Left forelimb (tissue), 1 donor: Measurements from ENCODE around the gene DTWD1.
"Not testable (repeated sequence)": the region's sequence is repeated elsewhere in the genome, so short reads cannot be mapped to it uniquely, and the experiment has no call there.

Experiments
- DNase-seq: peaks from one replicate; pipeline ENCODE4 v3.0.0-alpha.2; 2018; ENCODE audit warnings: low spot score

The DTWD1 gene, protein sequence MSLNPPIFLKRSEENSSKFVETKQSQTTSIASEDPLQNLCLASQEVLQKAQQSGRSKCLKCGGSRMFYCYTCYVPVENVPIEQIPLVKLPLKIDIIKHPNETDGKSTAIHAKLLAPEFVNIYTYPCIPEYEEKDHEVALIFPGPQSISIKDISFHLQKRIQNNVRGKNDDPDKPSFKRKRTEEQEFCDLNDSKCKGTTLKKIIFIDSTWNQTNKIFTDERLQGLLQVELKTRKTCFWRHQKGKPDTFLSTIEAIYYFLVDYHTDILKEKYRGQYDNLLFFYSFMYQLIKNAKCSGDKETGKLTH

GRCh38 chr15:49620658-49621368, at the start of gene DTWD1, which contains the start of gene FAM227B:
Gene DTWD1 (plus strand): TSS chr15:49621048. CDS start chr15:49625168, 4,120 bp downstream.
Gene FAM227B (minus strand): TSS chr15:49620818. CDS start chr15:49615171, 5,647 bp downstream.
- peak; percentile 98 for DNase-seq

GRCh38 chr15:49573421-49573820, 47.4 kb upstream of the DTWD1 start:
- DNase-seq, result no peak

DNA sequence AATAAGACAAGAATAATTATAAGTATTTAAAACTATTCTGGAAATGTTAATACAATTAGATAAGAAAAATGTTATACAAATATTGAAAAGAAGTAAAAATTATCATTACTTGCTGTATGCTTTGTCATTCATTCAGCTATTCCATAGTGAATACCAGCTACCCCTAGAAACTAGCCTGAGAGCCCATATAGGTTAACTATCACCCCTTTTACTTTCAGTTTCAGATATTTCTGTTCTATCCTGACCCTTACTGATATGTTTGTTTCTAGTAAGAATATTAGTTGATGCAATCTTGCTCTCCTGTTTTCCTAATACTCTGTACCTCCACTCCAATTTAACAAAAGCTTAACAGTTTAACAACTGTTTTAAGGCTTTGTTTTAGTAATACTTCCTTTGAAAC, 31.8 kb upstream of the DTWD1 start:
- no peak for DNase-seq

DNA sequence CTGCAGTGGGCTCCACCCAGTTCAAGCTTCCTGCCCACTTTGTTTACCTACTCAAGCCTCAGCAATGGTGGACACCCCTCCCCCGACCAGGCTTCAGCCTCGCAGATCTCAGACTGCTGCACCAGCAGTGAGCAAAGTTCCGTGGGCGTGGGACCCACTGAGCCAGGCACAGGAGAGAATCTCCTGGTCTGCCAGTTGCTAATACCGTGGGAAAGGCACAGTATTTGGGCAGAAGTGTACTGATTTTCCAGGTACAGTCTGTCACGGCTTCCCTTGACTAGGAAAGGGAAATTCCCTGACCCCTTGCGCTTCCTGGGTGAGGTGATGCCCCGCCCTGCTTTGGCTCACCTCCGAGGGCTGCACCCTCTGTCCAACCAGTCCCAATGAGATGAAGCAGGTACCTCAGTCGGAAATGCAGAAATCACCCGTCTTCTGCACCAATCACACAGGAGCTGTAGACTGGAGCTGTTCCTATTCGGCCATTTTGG, 28.0 kb upstream of the DTWD1 start:
- not testable (repeated sequence) for DNase-seq

GRCh38 chr15:49604625-49605409, 16.0 kb upstream of the DTWD1 start:
- no peak for DNase-seq

DNA sequence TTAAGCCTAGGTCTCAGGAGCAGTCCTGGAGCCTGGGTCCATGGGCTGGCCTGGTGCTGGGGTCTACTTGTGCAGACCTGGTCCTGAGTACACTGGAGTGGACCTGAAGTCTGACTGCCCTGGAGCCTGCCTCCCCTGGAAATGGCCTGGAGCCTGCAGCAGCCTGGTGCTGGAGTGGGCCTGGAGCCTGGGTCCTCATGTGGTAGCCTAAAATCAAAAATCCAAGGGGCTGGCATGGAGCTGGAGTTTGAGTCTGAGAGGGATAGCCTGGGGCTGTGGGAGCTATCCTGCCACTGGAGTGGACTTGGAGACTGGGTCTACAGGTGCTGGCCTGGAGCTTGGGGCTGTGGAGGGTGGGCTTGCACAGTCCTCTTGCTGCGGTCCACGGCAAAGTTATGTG, 15.3 kb upstream of the DTWD1 start:
- no peak for DNase-seq

- no peak for DNase-seq
Observed at GRCh38 chr15:49606594-49606993, 14.3 kb upstream of the DTWD1 start.

DNA sequence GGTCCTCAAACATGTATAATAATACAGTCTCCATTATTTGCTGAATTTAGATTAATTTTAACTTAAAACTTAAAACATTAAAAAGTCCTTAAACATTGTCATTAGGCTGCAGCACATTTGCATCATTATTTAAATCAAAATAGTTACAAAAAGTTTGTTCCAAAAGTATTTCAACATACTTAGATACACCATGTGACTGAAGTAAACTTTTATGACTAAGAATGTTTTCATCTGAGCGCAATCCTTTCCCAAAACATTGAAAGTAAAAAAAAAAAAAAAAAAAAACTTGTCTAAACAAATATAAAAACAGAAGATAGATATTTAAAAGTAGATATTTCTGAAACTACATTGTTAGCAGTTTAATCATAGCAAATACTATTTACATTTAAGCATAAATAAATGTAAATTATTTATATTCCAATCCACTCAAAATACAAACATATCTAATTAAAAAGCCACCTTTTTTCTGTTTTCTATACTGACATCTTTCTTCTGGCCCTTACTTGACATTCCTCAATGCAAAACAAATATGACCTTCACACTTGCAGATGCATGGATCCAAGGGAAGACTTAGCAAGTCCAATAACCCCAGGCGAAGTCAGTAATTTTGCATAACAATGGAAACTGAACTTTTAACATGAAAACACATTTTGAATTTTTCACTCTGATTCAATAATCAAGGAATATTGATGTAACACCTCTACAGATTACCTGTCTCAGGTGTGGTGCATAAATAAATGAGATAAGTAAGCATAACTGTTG, 10.5 kb upstream of the DTWD1 start:
- DNase-seq, result no peak

DNA sequence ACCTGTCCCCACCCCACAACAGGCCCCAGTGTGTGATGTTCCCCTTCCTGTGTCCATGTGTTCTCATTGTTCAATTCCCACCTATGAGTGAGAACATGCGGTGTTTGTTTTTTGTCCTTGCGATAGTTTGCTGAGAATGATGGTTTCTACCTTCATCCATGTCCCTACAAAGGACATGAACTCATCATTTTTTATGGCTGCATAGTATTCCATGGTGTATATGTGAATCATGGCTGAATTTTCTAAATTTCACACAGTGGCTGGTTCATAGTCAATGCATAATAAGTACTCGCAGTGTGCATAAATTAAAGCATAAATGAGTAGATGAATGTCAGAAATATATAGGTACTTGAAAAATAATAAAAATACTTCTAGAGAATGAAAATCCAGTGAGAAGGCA, 8.6 kb upstream of the DTWD1 start:
- not testable (repeated sequence) for DNase-seq

DNA sequence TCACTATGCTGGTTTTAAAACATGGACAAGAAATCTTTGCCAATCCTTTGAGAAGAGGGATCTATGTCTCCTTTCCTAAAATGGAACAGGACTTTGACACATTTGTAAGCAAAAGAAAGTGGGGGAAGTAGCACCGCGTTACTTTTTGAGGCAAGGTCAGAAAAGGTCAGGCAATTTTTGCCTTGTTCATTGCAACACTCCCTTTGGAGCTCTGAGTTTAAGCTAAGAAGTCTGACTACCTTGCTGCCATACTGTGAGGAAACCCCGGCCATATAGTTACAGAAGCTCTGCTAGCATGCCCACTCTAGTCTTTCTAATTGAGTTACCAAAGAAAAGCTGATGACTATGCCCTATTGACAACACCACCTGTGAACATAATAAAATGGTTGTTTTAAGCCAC, 1.6 kb upstream of the DTWD1 start:
- DNase-seq, result no peak

GRCh38 chr15:49620199-49620598, 649 bp upstream of the DTWD1 start:
- no peak for DNase-seq

DNA sequence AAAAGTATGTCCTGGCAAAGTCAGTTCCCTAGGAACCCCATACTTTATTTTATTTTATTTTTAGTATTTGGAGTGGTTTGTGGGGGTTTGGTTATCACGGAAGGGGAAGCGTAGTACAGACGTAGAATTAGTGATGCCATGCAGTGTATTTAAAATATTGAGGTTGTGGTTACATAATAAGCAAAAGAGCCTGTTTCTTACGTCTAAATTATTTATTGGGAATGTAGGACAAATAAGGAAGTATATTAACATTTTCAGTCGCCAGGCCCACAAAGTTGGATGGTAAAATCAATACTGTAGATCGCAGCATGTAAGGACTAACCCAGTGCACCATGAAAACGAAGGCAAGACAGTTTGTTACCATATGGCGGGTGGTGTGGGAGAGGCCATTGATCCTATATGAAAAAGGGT, 558 bp downstream of the DTWD1 start:
- no peak for DNase-seq

GRCh38 chr15:49621887-49622286, 1.0 kb downstream of the DTWD1 start:
- no peak for DNase-seq

GRCh38 chr15:49622561-49622960, 1.7 kb downstream of the DTWD1 start:
- no peak for DNase-seq

DNA sequence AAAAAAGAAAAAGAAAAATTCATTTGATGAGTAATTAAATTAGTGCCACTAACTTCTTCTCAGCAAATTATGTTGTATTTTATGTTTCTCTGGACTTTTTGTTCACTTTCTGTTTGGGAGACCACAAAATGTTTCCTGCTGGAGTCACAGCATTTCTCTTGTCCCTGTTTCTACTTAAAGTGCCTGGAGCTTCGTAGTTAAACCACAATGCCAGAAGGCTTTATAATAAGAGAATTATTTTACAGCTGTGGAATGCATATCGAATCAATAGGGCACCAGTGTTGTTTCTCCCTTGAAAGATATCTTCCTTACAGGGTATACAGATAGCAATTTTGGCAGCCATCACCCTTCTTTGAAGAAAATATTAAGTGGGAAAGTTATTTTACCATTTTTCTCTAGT, 3.2 kb downstream of the DTWD1 start:
- no peak for DNase-seq

DNA sequence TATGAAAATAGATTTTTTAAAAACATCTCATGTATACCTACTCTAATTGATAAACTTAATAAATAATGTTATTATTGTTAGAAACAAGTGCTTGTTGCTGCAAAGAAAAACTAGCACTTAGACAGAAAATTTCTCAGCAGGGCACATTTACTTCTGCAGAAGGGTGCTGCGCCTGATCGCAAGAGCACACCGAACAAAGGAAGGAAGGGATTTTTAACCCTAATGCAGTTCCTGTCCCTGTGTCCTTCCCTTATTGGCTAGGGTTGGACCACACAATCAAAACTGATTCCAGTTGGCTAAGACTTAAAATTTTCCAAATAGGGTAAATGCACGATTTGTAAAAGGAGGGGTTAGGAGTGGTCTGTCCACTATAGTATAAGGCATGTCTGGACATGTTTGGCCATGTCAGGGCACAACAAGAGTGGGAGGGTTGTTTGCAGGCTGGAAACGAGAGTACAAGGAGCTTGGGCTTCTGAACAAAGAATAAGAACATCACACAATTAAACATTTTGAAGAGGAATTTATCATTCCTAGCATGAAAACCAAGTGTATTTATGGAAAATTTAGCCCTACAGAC, 4.7 kb downstream of the DTWD1 start:
- no peak for DNase-seq

DNA sequence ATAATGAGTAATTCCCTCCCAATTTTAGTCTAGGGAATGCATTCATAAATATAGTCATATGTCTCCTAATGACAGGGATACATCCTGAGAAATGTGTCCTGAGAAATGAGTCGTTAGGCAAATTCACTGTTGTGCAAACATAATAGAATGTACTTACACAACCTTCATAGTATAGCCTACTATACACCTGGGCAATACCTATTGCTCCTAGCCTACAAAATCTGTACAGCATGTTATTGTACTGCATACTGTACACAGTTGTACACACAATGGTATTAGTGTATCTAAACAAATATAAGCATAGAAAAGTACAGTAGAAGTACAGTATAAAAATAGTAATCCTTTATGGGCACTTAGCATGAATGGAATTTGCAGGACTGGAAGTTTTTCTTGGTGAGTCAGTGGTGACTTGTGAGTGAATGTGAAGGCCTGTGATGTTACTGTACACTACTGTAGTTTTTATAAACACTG, 6.6 kb downstream of the DTWD1 start:
- DNase-seq, result no peak

GRCh38 chr15:49628379-49628778, 7.5 kb downstream of the DTWD1 start:
- no peak for DNase-seq

GRCh38 chr15:49637857-49638256, 17.0 kb downstream of the DTWD1 start:
- no peak for DNase-seq

DNA sequence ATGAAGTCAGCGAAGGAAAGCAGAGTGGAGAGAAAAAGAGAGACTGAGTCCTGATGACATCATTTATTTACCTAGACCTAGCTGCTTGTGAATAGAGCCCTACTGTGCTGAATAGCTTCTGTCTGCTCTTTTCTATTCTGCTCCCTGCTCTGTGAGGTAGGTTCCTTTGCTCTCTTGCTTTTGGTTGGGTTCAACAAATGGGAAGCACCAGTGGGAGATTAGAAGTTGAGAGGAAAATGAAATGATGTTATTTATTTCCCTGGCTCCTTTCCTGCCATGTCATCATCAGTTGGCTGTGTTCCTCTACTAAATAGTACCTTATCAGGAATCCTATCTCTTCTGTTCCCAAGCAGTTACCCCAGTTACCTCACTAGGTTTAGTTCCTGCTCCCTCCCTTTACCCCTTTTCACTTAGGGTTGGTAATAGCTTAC, 23.5 kb downstream of the DTWD1 start:
- no peak for DNase-seq

GRCh38 chr15:49645277-49645676, 24.4 kb downstream of the DTWD1 start:
- no peak for DNase-seq
